A673 (cell line): Measurements from ENCODE around the gene PTPA.

Experiments used
- CTCF ChIP-seq: fragments of 300-800, 200-600 bp; sonication (generic); conservative IDR thresholded peaks from 2 replicates; pipeline ENCODE4 v1.5.1; 2017; ENCODE audit warnings: low read depth, mild to moderate bottlenecking, antibody characterized with exemption, low read length, moderate library complexity, mixed read lengths
- EZH2 ChIP-seq: fragments of 200-600 bp; sonication (generic); IDR thresholded peaks from 2 replicates; pipeline ENCODE4 v1.6.1; 2017; ENCODE audit warnings: borderline replicate concordance, low read depth, mild to moderate bottlenecking, mixed read lengths, antibody characterized with exemption, low read length; ENCODE audit not compliant: poor library complexity, severe bottlenecking

DNA sequence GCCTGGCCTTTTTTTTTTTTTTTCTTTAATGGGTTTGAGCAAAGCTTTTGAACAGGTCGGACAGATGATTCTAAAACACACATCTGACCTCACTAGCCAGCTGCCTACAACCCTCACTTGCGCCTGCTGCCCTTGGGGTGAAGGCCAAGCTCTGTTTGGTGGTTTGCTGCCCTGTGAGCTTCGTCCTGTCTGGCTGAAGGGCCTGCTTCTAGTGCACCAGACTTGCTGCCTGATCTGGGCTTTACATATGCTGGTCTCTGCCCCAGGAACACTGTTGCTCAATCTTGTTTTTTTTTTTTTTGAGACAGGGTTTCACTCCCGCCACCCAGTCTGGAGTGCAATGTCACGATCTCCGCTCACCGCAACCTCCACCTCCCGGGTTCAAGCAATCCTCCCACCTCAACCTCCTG is 46.7 kb upstream of the PTPA start:
- no peak for TF ChIP-seq CTCF
- TF ChIP-seq EZH2, result no peak
